RWPE2 (cell line): Measurements from ENCODE around the gene CACNB2.

Experiments
- ATAC-seq: fragments of 200-7000 bp; cut with Tn5 transposase; 3 replicates; pipeline ENCODE4 v1.9.1; 2021; ENCODE audit warnings: low read depth
- DNase-seq: peaks from one replicate; pipeline ENCODE4 v3.0.0-alpha.2; 2020; ENCODE audit warnings: low spot score
- H3K27ac ChIP-seq: fragments of 450-650 bp; 2 replicates; pipeline ENCODE4 v1.5.1; 2017; ENCODE audit warnings: mild to moderate bottlenecking; ENCODE audit not compliant: poor library complexity, severe bottlenecking
- H3K27me3 ChIP-seq: fragments of 250-450 bp; sonication (Bioruptor Pico); 2 replicates; pipeline ENCODE4 v1.5.1; 2021; ENCODE audit warnings: mild to moderate bottlenecking, moderate library complexity; ENCODE audit not compliant: insufficient read depth, poor library complexity, severe bottlenecking
- H3K36me3 ChIP-seq: fragments of 250-450 bp; sonication (Bioruptor Pico); 2 replicates; pipeline ENCODE4 v1.5.1; 2020; ENCODE audit warnings: low read depth, mild to moderate bottlenecking, moderate library complexity
- H3K4me1 ChIP-seq: fragments of 250-450 bp; sonication (Bioruptor Pico); 2 replicates; pipeline ENCODE4 v1.5.1; 2021; ENCODE audit warnings: mild to moderate bottlenecking, moderate library complexity; ENCODE audit not compliant: insufficient read depth, poor library complexity, severe bottlenecking
- H3K4me3 ChIP-seq: fragments of 250-450 bp; sonication (Bioruptor Pico); 2 replicates; pipeline ENCODE4 v1.5.1; 2021; ENCODE audit warnings: mild to moderate bottlenecking, moderate library complexity; ENCODE audit not compliant: severe bottlenecking
- H3K9me3 ChIP-seq: fragments of 250-450 bp; sonication (Bioruptor Pico); 2 replicates; pipeline ENCODE4 v1.5.1; 2021; ENCODE audit warnings: mild to moderate bottlenecking, moderate library complexity; ENCODE audit not compliant: severe bottlenecking
- CTCF ChIP-seq: fragments of 450-650 bp; IDR thresholded peaks from one replicate; pipeline ENCODE4 v1.5.1; 2017; ENCODE audit warnings: mild to moderate bottlenecking, moderate library complexity; ENCODE audit not compliant: poor library complexity, severe bottlenecking

CACNB2 gene

GRCh38 chr10:18321371-18321770 is 181.1 kb downstream of the CACNB2 start:
- H3K4me3 ChIP-seq = no peak overlapping the region
- DNase-seq (no peak), ATAC-seq (no peak)
- H3K27ac ChIP-seq = no peak overlapping the region
- no peaks in the 10 kb centered on the region for H3K9me3 ChIP-seq
- no peak for TF ChIP-seq CTCF
- no peaks in the 10 kb centered on the region for H3K4me1 ChIP-seq
- H3K36me3 ChIP-seq = no peaks in the 10 kb centered on the region
- peaks cover 2% of the 10 kb centered on the region for H3K27me3 ChIP-seq

- TF ChIP-seq CTCF = no peak
- Histone ChIP-seq H3K27ac (no peak overlapping the region), H3K9me3 (no peaks in the 10 kb centered on the region), H3K36me3 (no peaks in the 10 kb centered on the region), H3K4me1 (no peaks in the 10 kb centered on the region), H3K4me3 (no peak overlapping the region), H3K27me3 (peaks cover 2% of the 10 kb centered on the region)
- DNase-seq = no peak
- ATAC-seq = no peak
Measured at GRCh38 chr10:18323916-18324315, 183.7 kb downstream of the CACNB2 start.

- ATAC-seq (no peak), DNase-seq (no peak)
- H3K4me1 ChIP-seq = no peaks in the 10 kb centered on the region
- H3K36me3 ChIP-seq = no peaks in the 10 kb centered on the region
- H3K4me3 ChIP-seq = no peak overlapping the region
- TF ChIP-seq CTCF = no peak
- H3K9me3 ChIP-seq = no peaks in the 10 kb centered on the region
- peaks cover 2% of the 10 kb centered on the region for H3K27me3 ChIP-seq
- no peak overlapping the region for H3K27ac ChIP-seq
Measured at GRCh38 chr10:18325410-18325809, 185.2 kb downstream of the CACNB2 start.

- no peak overlapping the region for H3K4me3 ChIP-seq
- ATAC-seq = no peak
- no peak overlapping the region for H3K27ac ChIP-seq
- TF ChIP-seq CTCF = no peak
- no peak for DNase-seq
- H3K4me1 ChIP-seq = no peaks in the 10 kb centered on the region
- no peaks in the 10 kb centered on the region for H3K9me3 ChIP-seq
- peaks cover 2% of the 10 kb centered on the region for H3K27me3 ChIP-seq
- H3K36me3 ChIP-seq = no peaks in the 10 kb centered on the region
Measured at GRCh38 chr10:18325889-18326531, 185.8 kb downstream of the CACNB2 start.

- ATAC-seq (no peak), DNase-seq (no peak)
- no peak for TF ChIP-seq CTCF
- Histone ChIP-seq H3K4me1 (no peaks in the 10 kb centered on the region), H3K9me3 (no peaks in the 10 kb centered on the region), H3K27me3 (no peaks in the 10 kb centered on the region), H3K36me3 (no peaks in the 10 kb centered on the region), H3K27ac (no peak overlapping the region), H3K4me3 (no peak overlapping the region)
Measured at GRCh38 chr10:18328941-18329340, 188.7 kb downstream of the CACNB2 start.
